ENCODE data around the gene HNF4A.

DNA sequence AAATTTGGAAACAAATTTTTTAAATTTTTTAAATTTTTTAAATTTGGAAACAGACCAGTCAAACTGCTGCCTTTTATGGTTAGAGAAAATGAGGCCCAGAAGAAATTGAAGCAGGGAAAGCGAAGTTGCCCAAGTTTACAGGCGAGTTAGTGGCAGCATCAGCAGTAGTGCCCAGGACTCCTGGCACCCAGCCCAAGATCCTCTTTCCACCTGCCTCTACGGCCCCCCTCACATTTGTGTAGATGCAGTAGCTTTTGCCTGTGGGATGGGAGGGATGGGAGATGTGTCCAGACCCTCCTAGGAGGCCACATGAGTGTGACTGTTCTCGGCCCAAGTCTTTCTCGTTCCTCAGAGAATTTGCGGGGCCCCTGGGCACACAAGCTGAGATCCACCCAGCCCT is 49.8 kb downstream of the HNF4A start:
- TF ChIP-seq, protein P1, sequence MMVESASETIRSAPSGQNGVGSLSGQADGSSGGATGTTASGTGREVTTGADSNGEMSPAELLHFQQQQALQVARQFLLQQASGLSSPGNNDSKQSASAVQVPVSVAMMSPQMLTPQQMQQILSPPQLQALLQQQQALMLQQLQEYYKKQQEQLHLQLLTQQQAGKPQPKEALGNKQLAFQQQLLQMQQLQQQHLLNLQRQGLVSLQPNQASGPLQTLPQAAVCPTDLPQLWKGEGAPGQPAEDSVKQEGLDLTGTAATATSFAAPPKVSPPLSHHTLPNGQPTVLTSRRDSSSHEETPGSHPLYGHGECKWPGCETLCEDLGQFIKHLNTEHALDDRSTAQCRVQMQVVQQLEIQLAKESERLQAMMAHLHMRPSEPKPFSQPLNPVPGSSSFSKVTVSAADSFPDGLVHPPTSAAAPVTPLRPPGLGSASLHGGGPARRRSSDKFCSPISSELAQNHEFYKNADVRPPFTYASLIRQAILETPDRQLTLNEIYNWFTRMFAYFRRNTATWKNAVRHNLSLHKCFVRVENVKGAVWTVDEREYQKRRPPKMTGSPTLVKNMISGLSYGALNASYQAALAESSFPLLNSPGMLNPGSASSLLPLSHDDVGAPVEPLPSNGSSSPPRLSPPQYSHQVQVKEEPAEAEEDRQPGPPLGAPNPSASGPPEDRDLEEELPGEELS (CRISPR knock-in tag; IDR thresholded peaks at IDR 0.05) = no peak
- no peak for TF ChIP-seq ATF7-NPFF (CRISPR knock-in tag; IDR thresholded peaks at IDR 0.05; ENCODE audit: low read depth)
- no peak for TF ChIP-seq POLR2A (IDR thresholded peaks at IDR 0.05; ENCODE audit: insufficient read depth in 1 of 2, low read depth in 2 of 2, low read length in 2 of 2)
- TF ChIP-seq, protein P2, sequence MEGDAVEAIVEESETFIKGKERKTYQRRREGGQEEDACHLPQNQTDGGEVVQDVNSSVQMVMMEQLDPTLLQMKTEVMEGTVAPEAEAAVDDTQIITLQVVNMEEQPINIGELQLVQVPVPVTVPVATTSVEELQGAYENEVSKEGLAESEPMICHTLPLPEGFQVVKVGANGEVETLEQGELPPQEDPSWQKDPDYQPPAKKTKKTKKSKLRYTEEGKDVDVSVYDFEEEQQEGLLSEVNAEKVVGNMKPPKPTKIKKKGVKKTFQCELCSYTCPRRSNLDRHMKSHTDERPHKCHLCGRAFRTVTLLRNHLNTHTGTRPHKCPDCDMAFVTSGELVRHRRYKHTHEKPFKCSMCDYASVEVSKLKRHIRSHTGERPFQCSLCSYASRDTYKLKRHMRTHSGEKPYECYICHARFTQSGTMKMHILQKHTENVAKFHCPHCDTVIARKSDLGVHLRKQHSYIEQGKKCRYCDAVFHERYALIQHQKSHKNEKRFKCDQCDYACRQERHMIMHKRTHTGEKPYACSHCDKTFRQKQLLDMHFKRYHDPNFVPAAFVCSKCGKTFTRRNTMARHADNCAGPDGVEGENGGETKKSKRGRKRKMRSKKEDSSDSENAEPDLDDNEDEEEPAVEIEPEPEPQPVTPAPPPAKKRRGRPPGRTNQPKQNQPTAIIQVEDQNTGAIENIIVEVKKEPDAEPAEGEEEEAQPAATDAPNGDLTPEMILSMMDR (CRISPR knock-in tag; IDR thresholded peaks at IDR 0.05) = no peak
- no peak for TF ChIP-seq ZZZ3 (CRISPR knock-in tag; IDR thresholded peaks at IDR 0.05; ENCODE audit: borderline replicate concordance)
- TF ChIP-seq, protein P3, sequence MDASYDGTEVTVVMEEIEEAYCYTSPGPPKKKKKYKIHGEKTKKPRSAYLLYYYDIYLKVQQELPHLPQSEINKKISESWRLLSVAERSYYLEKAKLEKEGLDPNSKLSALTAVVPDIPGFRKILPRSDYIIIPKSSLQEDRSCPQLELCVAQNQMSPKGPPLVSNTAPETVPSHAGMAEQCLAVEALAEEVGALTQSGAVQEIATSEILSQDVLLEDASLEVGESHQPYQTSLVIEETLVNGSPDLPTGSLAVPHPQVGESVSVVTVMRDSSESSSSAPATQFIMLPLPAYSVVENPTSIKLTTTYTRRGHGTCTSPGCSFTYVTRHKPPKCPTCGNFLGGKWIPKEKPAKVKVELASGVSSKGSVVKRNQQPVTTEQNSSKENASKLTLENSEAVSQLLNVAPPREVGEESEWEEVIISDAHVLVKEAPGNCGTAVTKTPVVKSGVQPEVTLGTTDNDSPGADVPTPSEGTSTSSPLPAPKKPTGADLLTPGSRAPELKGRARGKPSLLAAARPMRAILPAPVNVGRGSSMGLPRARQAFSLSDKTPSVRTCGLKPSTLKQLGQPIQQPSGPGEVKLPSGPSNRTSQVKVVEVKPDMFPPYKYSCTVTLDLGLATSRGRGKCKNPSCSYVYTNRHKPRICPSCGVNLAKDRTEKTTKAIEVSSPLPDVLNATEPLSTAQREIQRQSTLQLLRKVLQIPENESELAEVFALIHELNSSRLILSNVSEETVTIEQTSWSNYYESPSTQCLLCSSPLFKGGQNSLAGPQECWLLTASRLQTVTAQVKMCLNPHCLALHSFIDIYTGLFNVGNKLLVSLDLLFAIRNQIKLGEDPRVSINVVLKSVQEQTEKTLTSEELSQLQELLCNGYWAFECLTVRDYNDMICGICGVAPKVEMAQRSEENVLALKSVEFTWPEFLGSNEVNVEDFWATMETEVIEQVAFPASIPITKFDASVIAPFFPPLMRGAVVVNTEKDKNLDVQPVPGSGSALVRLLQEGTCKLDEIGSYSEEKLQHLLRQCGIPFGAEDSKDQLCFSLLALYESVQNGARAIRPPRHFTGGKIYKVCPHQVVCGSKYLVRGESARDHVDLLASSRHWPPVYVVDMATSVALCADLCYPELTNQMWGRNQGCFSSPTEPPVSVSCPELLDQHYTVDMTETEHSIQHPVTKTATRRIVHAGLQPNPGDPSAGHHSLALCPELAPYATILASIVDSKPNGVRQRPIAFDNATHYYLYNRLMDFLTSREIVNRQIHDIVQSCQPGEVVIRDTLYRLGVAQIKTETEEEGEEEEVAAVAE (CRISPR knock-in tag; IDR thresholded peaks at IDR 0.05; ENCODE audit: borderline replicate concordance) = no peak
